ENCODE results near the gene PRKAR2B. TPM values are rescaled to one million over a fixed set of nuclear protein-coding genes. Genes with fewer than 3 reads are reported as not detected.

The PRKAR2B gene
- polyA plus RNA-seq, 1 of the 3 experiments (the other 2 are of a cell fraction) = 17.3 TPM

- TF ChIP-seq GATA2 (CRISPR knock-in tag; IDR thresholded peaks at IDR 0.05) (no peak), TAF1 (IDR thresholded peaks at IDR 0.05; ENCODE audit: borderline replicate concordance, low read depth, low read length) (no peak)
- TF ChIP-seq, protein P1, sequence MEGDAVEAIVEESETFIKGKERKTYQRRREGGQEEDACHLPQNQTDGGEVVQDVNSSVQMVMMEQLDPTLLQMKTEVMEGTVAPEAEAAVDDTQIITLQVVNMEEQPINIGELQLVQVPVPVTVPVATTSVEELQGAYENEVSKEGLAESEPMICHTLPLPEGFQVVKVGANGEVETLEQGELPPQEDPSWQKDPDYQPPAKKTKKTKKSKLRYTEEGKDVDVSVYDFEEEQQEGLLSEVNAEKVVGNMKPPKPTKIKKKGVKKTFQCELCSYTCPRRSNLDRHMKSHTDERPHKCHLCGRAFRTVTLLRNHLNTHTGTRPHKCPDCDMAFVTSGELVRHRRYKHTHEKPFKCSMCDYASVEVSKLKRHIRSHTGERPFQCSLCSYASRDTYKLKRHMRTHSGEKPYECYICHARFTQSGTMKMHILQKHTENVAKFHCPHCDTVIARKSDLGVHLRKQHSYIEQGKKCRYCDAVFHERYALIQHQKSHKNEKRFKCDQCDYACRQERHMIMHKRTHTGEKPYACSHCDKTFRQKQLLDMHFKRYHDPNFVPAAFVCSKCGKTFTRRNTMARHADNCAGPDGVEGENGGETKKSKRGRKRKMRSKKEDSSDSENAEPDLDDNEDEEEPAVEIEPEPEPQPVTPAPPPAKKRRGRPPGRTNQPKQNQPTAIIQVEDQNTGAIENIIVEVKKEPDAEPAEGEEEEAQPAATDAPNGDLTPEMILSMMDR (IDR thresholded peaks at IDR 0.05) = no peak
These were observed 104.2 kb downstream of the PRKAR2B start (continued) for GRCh38 chr7:107148721-107149120.

- Histone ChIP-seq H3K9me3 (no peaks in the 10 kb centered on the region), H3K4me1 (ENCODE audit: control insufficient read depth in 1 of 2, insufficient read depth in 2 of 2, low read depth in 1 of 2, low read length in 1 of 2) (peaks cover 0 to 6% of the 10 kb centered on the region in 2 experiments; a peak in 2 of 4 replicates), H3K36me3 (replicated peaks in 1 of 2; ENCODE audit: control insufficient read depth in 1 of 2, insufficient read depth in 2 of 2, low read length in 1 of 2) (peaks cover 4 to 14% of the 10 kb centered on the region in 2 experiments), H3K4me2 (no peak overlapping the region), H3K79me2 (ENCODE audit: insufficient read depth) (no peaks in the 10 kb centered on the region), H3K27ac (ENCODE audit: low read depth in 2 of 2, low read length in 1 of 2) (no peak overlapping the region), H3K27me3 (ENCODE audit: insufficient read depth) (no peaks in the 10 kb centered on the region), H3K9ac (no peak overlapping the region), H3K9me2 (no peaks in the 10 kb centered on the region), H2AFZ (ENCODE audit: low read depth) (no peak overlapping the region), H3F3A (replicated peaks; ENCODE audit: insufficient read depth) (peaks cover 30% of the 10 kb centered on the region), H4K20me1 (ENCODE audit: insufficient read depth) (no peaks in the 10 kb centered on the region), H3K4me3 (ENCODE audit: low read depth in 2 of 2, low read length in 1 of 2) (no peak overlapping the region)
- POLR2A ChIA-PET = no interaction called here
- no peak for DNase-seq
- CTCF ChIA-PET = interaction anchor here (0.7 to 8.9 kb wide), 44 partner anchors 9 to 978 kb away, joined by 3 to 171 read pairs (median 5); partner anchors contain the start of genes CCDC71L, HBP1, NAMPT and PRKAR2B
- WGBS (ENCODE audit: low lambda C conversion rate) = 96% methylated on average over 1 of the region's 1 CpG
- TF ChIP-seq ELF1 (IDR thresholded peaks at IDR 0.05) (no peak), FOXM1 (IDR thresholded peaks at IDR 0.05; ENCODE audit: low read depth) (no peak), MXI1 (IDR thresholded peaks at IDR 0.05; ENCODE audit: low read depth, low read length) (no peak), SIN3A (IDR thresholded peaks at IDR 0.05; ENCODE audit: borderline replicate concordance, low read depth, low read length) (no peak), POLR2AphosphoS5 (IDR thresholded peaks at IDR 0.05; ENCODE audit: low read depth, low read length) (no peak), REST (IDR thresholded peaks at IDR 0.05; ENCODE audit: low read depth, low read length) (no peak), RXRA (IDR thresholded peaks at IDR 0.05; ENCODE audit: borderline replicate concordance, low read depth) (no peak), SMC3 (IDR thresholded peaks at IDR 0.05; ENCODE audit: low read depth, low read length) (no peak), NFIC (IDR thresholded peaks at IDR 0.05; ENCODE audit: borderline replicate concordance) (no peak), ZBTB33 (IDR thresholded peaks at IDR 0.05; ENCODE audit: borderline replicate concordance, low read depth) (no peak), MAX (IDR thresholded peaks at IDR 0.05; ENCODE audit: low read depth) (no peak), TCF12 (IDR thresholded peaks at IDR 0.05) (no peak), USF2 (IDR thresholded peaks at IDR 0.05; ENCODE audit: borderline replicate concordance, low read depth, low read length) (no peak), EZH2phosphoT487 (IDR thresholded peaks at IDR 0.05; ENCODE audit: borderline replicate concordance, low read depth) (no peak), EP300 (IDR thresholded peaks at IDR 0.05; ENCODE audit: borderline replicate concordance in 1 of 2, low read depth in 1 of 2, low read length in 1 of 2) (no peak)
- TF ChIP-seq, protein P1 (IDR thresholded peaks at IDR 0.05) = no peak
- TF ChIP-seq, protein P2, sequence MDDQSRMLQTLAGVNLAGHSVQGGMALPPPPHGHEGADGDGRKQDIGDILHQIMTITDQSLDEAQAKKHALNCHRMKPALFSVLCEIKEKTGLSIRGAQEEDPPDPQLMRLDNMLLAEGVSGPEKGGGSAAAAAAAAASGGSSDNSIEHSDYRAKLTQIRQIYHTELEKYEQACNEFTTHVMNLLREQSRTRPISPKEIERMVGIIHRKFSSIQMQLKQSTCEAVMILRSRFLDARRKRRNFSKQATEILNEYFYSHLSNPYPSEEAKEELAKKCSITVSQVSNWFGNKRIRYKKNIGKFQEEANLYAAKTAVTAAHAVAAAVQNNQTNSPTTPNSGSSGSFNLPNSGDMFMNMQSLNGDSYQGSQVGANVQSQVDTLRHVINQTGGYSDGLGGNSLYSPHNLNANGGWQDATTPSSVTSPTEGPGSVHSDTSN (IDR thresholded peaks at IDR 0.05) = no peak
These were observed 105.4 kb downstream of the PRKAR2B start for GRCh38 chr7:107149863-107150262.

Data from SK-N-SH (cell line).